SK-N-SH (cell line): ENCODE measurements around the gene GNAZ. TPM values are rescaled to one million over a fixed set of nuclear protein-coding genes. Genes with fewer than 3 reads are reported as not detected.

Experiments
- CTCF ChIA-PET: fragments of 300-600, 350-600 bp; formaldehyde crosslinking; extraction: SDS; loops from one replicate; lab custom pipeline; 2021; lab: Yijun Ruan, JAX
- POLR2A ChIA-PET: fragments of 350-600 bp; sonication (Branson Sonifier 250); formaldehyde crosslinking; extraction: SDS; loops from one replicate; lab custom pipeline; 2020; ENCODE audit warnings: antibody characterized with exemption, inconsistent platforms; lab: Yijun Ruan, JAX
- DNase-seq: peaks from one replicate; pipeline ENCODE4 v3.0.0; 2012
- H2AFZ ChIP-seq: fragments of 200-600 bp; sonication (generic); 2 replicates; pipeline ENCODE4 v1.8.1; 2016; ENCODE audit warnings: antibody characterized with exemption, mild to moderate bottlenecking, low read depth
- H3F3A ChIP-seq: fragments of 200-600 bp; sonication (generic); replicated peaks from 2 replicates; pipeline ENCODE3; 2016; ENCODE audit warnings: antibody characterized with exemption, mild to moderate bottlenecking; ENCODE audit not compliant: insufficient read depth
- H3K27ac ChIP-seq, 2 experiments: fragments of 200-500 bp in 1 of 2; fragments of 200-600 bp in 1 of 2; sonication (Bioruptor generic) in 1 of 2; sonication (generic), shearing (Covaris generic) in 1 of 2; 2 replicates each; pipeline versions ENCODE4 v1.5.1 to v1.6.1; 2014 to 2016; ENCODE audit warnings: low read depth in 2 of 2, inconsistent platforms in 1 of 2, low read length in 1 of 2, mild to moderate bottlenecking in 1 of 2, mixed read lengths in 1 of 2
- H3K27me3 ChIP-seq: fragments of 200-600 bp; sonication (generic), shearing (Covaris generic); 2 replicates; pipeline ENCODE4 v1.6.1; 2016; ENCODE audit warnings: mixed run types; ENCODE audit not compliant: insufficient read depth
- H3K36me3 ChIP-seq, 2 experiments: fragments of 200-500 bp in 1 of 2; fragments of 200-600 bp in 1 of 2; sonication (Bioruptor generic) in 1 of 2; sonication (generic) in 1 of 2; replicated peaks in 1 of 2; 2 replicates each; pipeline versions ENCODE3 to v1.5.1; 2014 to 2016; ENCODE audit warnings: low read length in 1 of 2, mild to moderate bottlenecking in 1 of 2; ENCODE audit not compliant: insufficient read depth in 2 of 2, control insufficient read depth in 1 of 2
- H3K4me1 ChIP-seq, 2 experiments: fragments of 200-500 bp in 1 of 2; fragments of 200-600 bp in 1 of 2; sonication (Bioruptor generic) in 1 of 2; sonication (generic), shearing (Covaris generic) in 1 of 2; 2 replicates each; pipeline versions ENCODE4 v1.5.1 to v1.6.1; 2014 to 2016; ENCODE audit warnings: low read depth in 1 of 2, low read length in 1 of 2, mixed run types in 1 of 2; ENCODE audit not compliant: insufficient read depth in 2 of 2, control insufficient read depth in 1 of 2
- H3K4me2 ChIP-seq: fragments of 200-600 bp; sonication (generic), shearing (Covaris generic); 2 replicates; pipeline ENCODE4 v1.6.1; 2017; ENCODE audit warnings: mixed run types
- H3K4me3 ChIP-seq, 2 experiments: fragments of 200-500 bp in 1 of 2; fragments of 200-600 bp in 1 of 2; sonication (Bioruptor generic) in 1 of 2; sonication (generic), shearing (Covaris generic) in 1 of 2; 2 replicates each; pipeline versions ENCODE4 v1.5.1 to v1.8.1; 2014 to 2016; ENCODE audit warnings: low read depth in 2 of 2, inconsistent platforms in 1 of 2, low read length in 1 of 2, mild to moderate bottlenecking in 1 of 2, mixed read lengths in 1 of 2, moderate library complexity in 1 of 2
- H3K79me2 ChIP-seq: fragments of 200-600 bp; sonication (generic); 2 replicates; pipeline ENCODE4 v1.8.1; 2017; ENCODE audit warnings: mild to moderate bottlenecking; ENCODE audit not compliant: insufficient read depth
- H3K9ac ChIP-seq: fragments of 200-600 bp; sonication (generic); 2 replicates; pipeline ENCODE4 v1.6.1; 2017; ENCODE audit warnings: mixed run types
- H3K9me2 ChIP-seq: fragments of 200-600 bp; sonication (generic); 2 replicates; pipeline ENCODE4 v1.6.1; 2017; ENCODE audit warnings: mixed run types
- H3K9me3 ChIP-seq: fragments of 200-600 bp; sonication (generic); 2 replicates; pipeline ENCODE4 v1.6.1; 2017; ENCODE audit warnings: mixed run types, mild to moderate bottlenecking, moderate library complexity
- H4K20me1 ChIP-seq: fragments of 200-600 bp; sonication (generic); 2 replicates; pipeline ENCODE4 v1.6.1; 2017; ENCODE audit warnings: mild to moderate bottlenecking, mixed run types; ENCODE audit not compliant: insufficient read depth
- ELF1 ChIP-seq: IDR thresholded peaks from 2 replicates; pipeline ENCODE4 v1.4.0; 2012
- EP300 ChIP-seq, 2 experiments: IDR thresholded peaks; 2 replicates each; pipeline versions ENCODE4 v1.4.0 to v1.6.1; 2012; ENCODE audit warnings: borderline replicate concordance in 1 of 2, low read depth in 1 of 2, low read length in 1 of 2
- FOSL2 ChIP-seq: IDR thresholded peaks from 2 replicates; pipeline ENCODE4 v1.4.0; 2012; ENCODE audit warnings: low read depth, mild to moderate bottlenecking, moderate library complexity, borderline replicate concordance
- FOXM1 ChIP-seq: IDR thresholded peaks from 2 replicates; pipeline ENCODE4 v1.4.0; 2012; ENCODE audit warnings: low read depth, mild to moderate bottlenecking
- GABPA ChIP-seq: IDR thresholded peaks from 2 replicates; pipeline ENCODE4 v1.4.0; 2012; ENCODE audit warnings: low read depth, mild to moderate bottlenecking
- GATA2 ChIP-seq: sonication (generic); formaldehyde crosslinking; IDR thresholded peaks from 2 replicates; pipeline ENCODE4 v1.5.0; 2020; ENCODE audit warnings: mild to moderate bottlenecking, missing genetic modification reagents
- MAX ChIP-seq: IDR thresholded peaks from 2 replicates; pipeline ENCODE4 v1.4.0; 2012; ENCODE audit warnings: low read depth
- MEF2A ChIP-seq: IDR thresholded peaks from 2 replicates; pipeline ENCODE4 v1.4.0; 2012; ENCODE audit warnings: low read depth, borderline replicate concordance
- MXI1 ChIP-seq: IDR thresholded peaks from 2 replicates; pipeline ENCODE4 v1.6.1; 2012; ENCODE audit warnings: mild to moderate bottlenecking, low read depth, low read length, improper control_type of control experiment
- NFIC ChIP-seq: IDR thresholded peaks from 2 replicates; pipeline ENCODE4 v1.4.0; 2012; ENCODE audit warnings: borderline replicate concordance
- NRF1 ChIP-seq: IDR thresholded peaks from 2 replicates; pipeline ENCODE4 v1.6.1; 2012; ENCODE audit warnings: low read depth, mild to moderate bottlenecking, low read length
- PBX3 ChIP-seq: IDR thresholded peaks from 2 replicates; pipeline ENCODE4; 2012
- POLR2AphosphoS5 ChIP-seq: IDR thresholded peaks from 2 replicates; pipeline ENCODE4 v1.6.1; 2012; ENCODE audit warnings: low read depth, low read length
- RAD21 ChIP-seq: IDR thresholded peaks from 2 replicates; pipeline ENCODE4 v1.6.1; 2012; ENCODE audit warnings: mild to moderate bottlenecking, low read length
- RCOR1 ChIP-seq: fragments of 150-350 bp; IDR thresholded peaks from 2 replicates; pipeline ENCODE4 v1.6.1; 2017; ENCODE audit warnings: antibody characterized with exemption, low read length
- TAF1 ChIP-seq: IDR thresholded peaks from 2 replicates; pipeline ENCODE4 v1.6.1; 2012; ENCODE audit warnings: low read depth, mild to moderate bottlenecking, low read length, moderate library complexity, borderline replicate concordance
- TCF12 ChIP-seq: IDR thresholded peaks from 2 replicates; pipeline ENCODE4 v1.4.0; 2012
- USF1 ChIP-seq: IDR thresholded peaks from 2 replicates; pipeline ENCODE4 v1.4.0; 2012; ENCODE audit warnings: low read depth, borderline replicate concordance
- ZBTB33 ChIP-seq: IDR thresholded peaks from 2 replicates; pipeline ENCODE4 v1.4.0; 2012; ENCODE audit warnings: low read depth, borderline replicate concordance
- WGBS: methylation state at CpG from one replicate; pipeline ENCODE4 v1.1.6; 2017; ENCODE audit warnings: low lambda C conversion rate; 5-methylcytosine and 5-hydroxymethylcytosine counted together
- polyA plus RNA-seq, 3 experiments: library from polyadenylated mRNA; depleted of rRNA; stranded (reverse); fragments of >200 nt; gene quantifications; 2 replicates each; pipeline ENCODE4 v1.2.3, GENCODE V29; 2012
- TF ChIP-seq, protein P1 (sequence below): IDR thresholded peaks from 2 replicates; pipeline ENCODE4 v1.6.1; 2012; ENCODE audit warnings: mild to moderate bottlenecking, low read depth, low read length, moderate library complexity

The GNAZ gene
- polyA plus RNA-seq, 1 of the 3 experiments (the other 2 are of a cell fraction), result 6.5 TPM

DNA sequence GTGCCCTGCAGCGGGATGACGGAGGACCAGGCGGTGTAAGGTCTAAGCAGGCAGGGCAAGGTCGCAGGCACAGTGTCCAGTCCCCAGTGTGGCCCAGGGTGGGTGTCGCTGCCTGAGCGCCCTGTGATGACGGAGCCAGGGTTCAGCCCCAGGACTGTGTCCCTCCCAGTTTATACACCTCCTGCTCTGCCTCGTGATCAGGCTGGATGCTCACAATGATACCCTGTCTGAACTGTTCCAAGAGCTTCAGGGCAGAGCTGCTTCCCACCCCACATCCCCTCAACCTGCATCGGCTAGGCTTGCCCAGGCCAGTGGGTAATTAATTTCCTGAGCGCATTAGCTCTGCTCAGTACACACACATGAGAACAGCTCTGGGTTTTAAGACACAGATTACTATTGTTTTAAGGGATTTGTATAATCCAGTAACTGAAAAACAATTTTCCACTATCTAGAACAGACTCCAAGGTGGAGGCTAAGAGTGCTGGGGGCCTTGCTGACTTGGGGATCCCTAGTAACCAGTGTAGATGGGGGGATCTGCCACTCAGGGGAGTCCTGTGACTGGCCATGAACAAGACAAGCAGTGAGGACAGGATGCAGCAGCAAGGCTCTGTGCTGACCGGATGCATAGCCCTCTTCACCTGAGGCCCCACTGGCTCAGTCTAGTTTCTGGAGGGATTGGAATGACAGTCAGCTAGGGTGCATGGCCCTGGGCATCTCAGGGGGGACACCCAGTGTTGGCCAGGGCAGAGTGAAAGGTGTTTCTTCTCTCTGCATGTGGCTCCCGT, 34.1 kb downstream of the GNAZ start:
- Histone ChIP-seq H3K4me1 (peaks cover 0 to 78% of the 10 kb centered on the region in 2 experiments; a peak in 1 of 4 replicates), H3K9ac (no peak overlapping the region)
- TF ChIP-seq RAD21 (no peak), ELF1 (no peak), NRF1 (no peak), ZBTB33 (no peak), RCOR1 (no peak), GABPA (no peak), MAX (no peak), MXI1 (no peak), FOSL2 (no peak), NFIC (no peak)
- TF ChIP-seq, all 33 proteins: peak for 0
- Histone ChIP-seq H3K4me2 (no peak overlapping the region), H2AFZ (no peak overlapping the region), H3K4me3 (no peak overlapping the region), H3K36me3 (no peaks in the 10 kb centered on the region), H3F3A (no peaks in the 10 kb centered on the region), H3K9me3 (no peaks in the 10 kb centered on the region), H3K27me3 (no peaks in the 10 kb centered on the region), H3K79me2 (no peaks in the 10 kb centered on the region), H4K20me1 (no peaks in the 10 kb centered on the region), H3K9me2 (no peaks in the 10 kb centered on the region), H3K27ac (peak overlapping the region in 1 of 2 experiments; percentile 50; a peak in 1 of 4 replicates)
- peak; percentile 36 for DNase-seq
- WGBS, result 81% methylated on average over 6 of the region's 12 CpGs
- ChIA-PET POLR2A (no interaction called here), CTCF (interaction anchor here (1.2 to 3.4 kb wide), 4 partner anchors 14 to 145 kb away, joined by 3 to 12 read pairs (median 3); no protein-coding TSS in a partner anchor)

DNA sequence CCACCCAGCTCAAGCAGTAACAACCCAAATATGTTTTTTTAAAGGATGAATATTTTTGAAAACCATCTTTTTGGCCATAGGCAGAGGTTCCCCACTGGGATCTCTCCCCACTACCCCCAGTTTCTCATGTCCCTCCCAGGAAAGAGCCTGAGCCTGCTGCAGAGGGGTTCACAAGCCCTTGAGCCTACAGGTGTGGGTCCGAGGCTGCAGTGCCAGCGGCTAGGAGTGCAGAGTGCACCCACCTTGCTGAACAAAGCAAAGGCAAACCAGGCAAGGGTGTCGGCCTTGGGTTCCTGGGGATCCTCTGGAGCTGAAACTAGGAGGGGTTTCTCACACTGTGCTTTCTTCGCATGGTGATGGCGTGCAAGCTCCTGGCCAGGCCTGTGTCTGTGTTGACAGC, 35.0 kb downstream of the GNAZ start:
- WGBS, result 94% methylated on average over 3 of the region's 5 CpGs
- H3K4me1 ChIP-seq, result peaks cover 0 to 78% of the 10 kb centered on the region in 2 experiments; a peak in 1 of 4 replicates
- DNase-seq, result no peak
- no peaks in the 10 kb centered on the region for H3K9me2 ChIP-seq
- no peak overlapping the region for H3K9ac ChIP-seq
- no peak overlapping the region for H3K4me3 ChIP-seq
- H2AFZ ChIP-seq, result no peak overlapping the region
- no peaks in the 10 kb centered on the region for H4K20me1 ChIP-seq
- H3K4me2 ChIP-seq, result no peak overlapping the region
- ChIA-PET POLR2A (no interaction called here), CTCF (interaction anchor here (1.2 to 3.4 kb wide), 3 partner anchors 13 to 146 kb away, joined by 3 to 12 read pairs (median 3); no protein-coding TSS in a partner anchor)
- H3K27me3 ChIP-seq, result no peaks in the 10 kb centered on the region
- no peaks in the 10 kb centered on the region for H3F3A ChIP-seq
- H3K36me3 ChIP-seq, result no peaks in the 10 kb centered on the region
- no peak overlapping the region; a peak in 1 of 4 replicates for H3K27ac ChIP-seq
- no peaks in the 10 kb centered on the region for H3K79me2 ChIP-seq
- H3K9me3 ChIP-seq, result no peaks in the 10 kb centered on the region
- TF ChIP-seq EP300 (IDR thresholded peaks at IDR 0.05; ENCODE audit: borderline replicate concordance in 1 of 2, low read depth in 1 of 2, low read length in 1 of 2), result no peak
- TF ChIP-seq, protein P1, sequence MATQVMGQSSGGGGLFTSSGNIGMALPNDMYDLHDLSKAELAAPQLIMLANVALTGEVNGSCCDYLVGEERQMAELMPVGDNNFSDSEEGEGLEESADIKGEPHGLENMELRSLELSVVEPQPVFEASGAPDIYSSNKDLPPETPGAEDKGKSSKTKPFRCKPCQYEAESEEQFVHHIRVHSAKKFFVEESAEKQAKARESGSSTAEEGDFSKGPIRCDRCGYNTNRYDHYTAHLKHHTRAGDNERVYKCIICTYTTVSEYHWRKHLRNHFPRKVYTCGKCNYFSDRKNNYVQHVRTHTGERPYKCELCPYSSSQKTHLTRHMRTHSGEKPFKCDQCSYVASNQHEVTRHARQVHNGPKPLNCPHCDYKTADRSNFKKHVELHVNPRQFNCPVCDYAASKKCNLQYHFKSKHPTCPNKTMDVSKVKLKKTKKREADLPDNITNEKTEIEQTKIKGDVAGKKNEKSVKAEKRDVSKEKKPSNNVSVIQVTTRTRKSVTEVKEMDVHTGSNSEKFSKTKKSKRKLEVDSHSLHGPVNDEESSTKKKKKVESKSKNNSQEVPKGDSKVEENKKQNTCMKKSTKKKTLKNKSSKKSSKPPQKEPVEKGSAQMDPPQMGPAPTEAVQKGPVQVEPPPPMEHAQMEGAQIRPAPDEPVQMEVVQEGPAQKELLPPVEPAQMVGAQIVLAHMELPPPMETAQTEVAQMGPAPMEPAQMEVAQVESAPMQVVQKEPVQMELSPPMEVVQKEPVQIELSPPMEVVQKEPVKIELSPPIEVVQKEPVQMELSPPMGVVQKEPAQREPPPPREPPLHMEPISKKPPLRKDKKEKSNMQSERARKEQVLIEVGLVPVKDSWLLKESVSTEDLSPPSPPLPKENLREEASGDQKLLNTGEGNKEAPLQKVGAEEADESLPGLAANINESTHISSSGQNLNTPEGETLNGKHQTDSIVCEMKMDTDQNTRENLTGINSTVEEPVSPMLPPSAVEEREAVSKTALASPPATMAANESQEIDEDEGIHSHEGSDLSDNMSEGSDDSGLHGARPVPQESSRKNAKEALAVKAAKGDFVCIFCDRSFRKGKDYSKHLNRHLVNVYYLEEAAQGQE, result no peak
- no peak for TF ChIP-seq TCF12
- TF ChIP-seq RCOR1, result no peak
- no peak for TF ChIP-seq FOXM1
- TF ChIP-seq USF1, result no peak
- no peak for TF ChIP-seq GATA2 (CRISPR knock-in tag)
- no peak for TF ChIP-seq MEF2A
- no peak for TF ChIP-seq TAF1
- TF ChIP-seq POLR2AphosphoS5, result no peak
- TF ChIP-seq ELF1, result no peak
- TF ChIP-seq PBX3, result no peak
